ENCODE results near the gene ISLR2. TPM values are rescaled to one million over a fixed set of nuclear protein-coding genes. Genes with fewer than 3 reads are reported as not detected.
"Not testable (repeated sequence)": the region's sequence is repeated elsewhere in the genome, so short reads cannot be mapped to it uniquely, and the experiment has no call there.

The ISLR2 gene
- total RNA-seq, 2 donors from 2014 or later = 1.9 to 4.3 TPM

DNA sequence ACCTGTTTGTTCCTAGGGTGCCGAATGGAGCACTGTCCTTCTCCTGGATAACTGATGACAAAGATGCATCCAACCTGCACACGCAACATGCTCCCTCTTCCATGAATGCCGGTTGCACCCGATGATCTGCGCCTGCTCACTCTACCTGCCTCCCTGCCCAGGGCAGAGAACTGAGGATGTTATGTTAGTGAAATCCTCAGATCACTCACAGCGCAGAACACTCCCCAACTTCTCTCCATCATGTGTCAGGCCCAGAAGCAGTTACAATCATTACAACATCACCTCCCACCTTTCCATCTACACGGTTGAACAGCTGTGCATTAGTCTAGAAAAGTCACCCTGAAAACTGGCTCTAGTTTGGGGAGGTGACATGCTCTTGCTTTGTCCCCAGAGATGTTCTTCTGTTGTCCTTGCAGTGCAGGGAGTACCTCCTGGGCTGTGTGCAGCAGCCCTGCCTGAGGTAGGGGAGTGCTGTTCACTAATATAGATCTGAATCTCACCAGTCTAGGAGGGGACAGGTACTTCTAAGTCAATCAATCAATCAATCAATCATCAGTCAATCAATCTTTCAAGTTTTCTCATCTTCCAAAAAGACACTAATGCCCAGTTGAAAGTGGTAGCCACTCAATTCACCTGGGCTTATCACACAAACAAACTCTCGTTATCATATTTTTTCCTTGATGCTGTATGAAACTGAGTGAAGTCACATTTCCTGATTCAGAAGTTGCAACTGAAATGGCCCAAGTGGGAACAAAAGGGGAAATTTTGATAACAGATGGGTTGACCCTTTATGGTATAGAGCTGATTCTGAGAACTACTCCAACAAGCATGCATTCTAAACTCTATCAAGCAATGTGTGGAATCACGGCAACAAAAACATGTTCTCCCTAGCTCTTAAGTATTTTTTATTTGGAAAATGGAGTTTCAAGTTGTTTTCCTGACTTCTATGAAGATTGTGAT is 27.8 kb downstream of the ISLR2 start:
- no peaks in the 10 kb centered on the region for H3K36me3 ChIP-seq
- DNase-seq (ENCODE audit: low spot score) = no peak
- no peaks in the 10 kb centered on the region for H3K27me3 ChIP-seq (replicated peaks; ENCODE audit: insufficient read depth)
- H3K27ac ChIP-seq = no peak overlapping the region
- intact Hi-C loops (cut with DNase I) = no loop called here
- no peak overlapping the region for H3K4me3 ChIP-seq
- H3K9me3 ChIP-seq = no peaks in the 10 kb centered on the region
- 93% methylated on average over 9 of the region's 9 CpGs for WGBS
- H3K4me1 ChIP-seq (replicated peaks) = no peaks in the 10 kb centered on the region
- TF ChIP-seq CTCF (IDR thresholded peaks at IDR 0.05) (no peak), POLR2AphosphoS5 (IDR thresholded peaks at IDR 0.05) (no peak), POLR2A (IDR thresholded peaks at IDR 0.05) (no peak)

DNA sequence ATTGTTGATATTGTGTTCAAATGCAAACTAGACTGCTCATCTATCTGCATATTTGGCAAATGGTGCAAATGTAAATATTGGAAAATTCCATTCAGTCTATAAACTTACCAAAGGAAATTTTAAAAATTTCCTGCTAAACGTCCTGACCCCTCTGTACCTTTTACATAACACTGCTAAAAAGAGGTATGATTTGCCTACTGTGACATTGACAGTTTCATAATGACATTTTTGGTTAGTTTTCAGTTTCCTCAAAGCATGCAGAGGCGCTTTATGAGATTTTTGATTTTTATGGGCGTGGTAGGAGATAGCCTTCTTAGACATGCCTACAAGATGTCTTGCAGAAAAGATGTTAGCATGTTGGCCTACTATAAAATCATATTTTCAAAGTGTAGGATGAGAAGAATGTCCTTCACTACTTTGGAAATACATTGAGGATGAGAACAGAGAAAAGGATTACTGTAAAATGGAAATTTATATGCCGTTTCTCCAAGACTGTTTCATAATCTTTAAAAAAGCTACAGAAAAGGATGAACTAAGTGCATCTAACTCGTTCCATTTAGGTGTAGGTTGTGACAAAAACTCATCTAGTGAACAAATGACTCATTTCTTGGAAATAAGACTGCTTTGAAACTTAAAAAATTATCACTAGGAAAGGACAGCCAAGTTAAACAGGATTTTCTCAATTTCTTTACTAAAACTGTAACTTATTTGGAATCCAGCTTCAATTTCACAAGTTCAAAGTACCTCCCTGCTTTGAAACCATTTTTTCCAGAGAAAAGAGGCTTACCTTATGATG is 28.7 kb downstream of the ISLR2 start:
- Histone ChIP-seq H3K4me3 (no peak overlapping the region), H3K27ac (no peak overlapping the region), H3K27me3 (replicated peaks; ENCODE audit: insufficient read depth) (no peaks in the 10 kb centered on the region), H3K36me3 (no peaks in the 10 kb centered on the region), H3K9me3 (no peaks in the 10 kb centered on the region), H3K4me1 (replicated peaks) (no peaks in the 10 kb centered on the region)
- intact Hi-C loops (cut with DNase I) = no loop called here
- WGBS = 63% methylated on average over 5 of the region's 5 CpGs
- no peak for TF ChIP-seq POLR2AphosphoS5 (IDR thresholded peaks at IDR 0.05)
- TF ChIP-seq CTCF (IDR thresholded peaks at IDR 0.05) = no peak
- no peak for TF ChIP-seq POLR2A (IDR thresholded peaks at IDR 0.05)
- DNase-seq (ENCODE audit: low spot score) = no peak

GRCh38 chr15:74159773-74160172 is 29.4 kb downstream of the ISLR2 start:
- intact Hi-C loops (cut with DNase I) = no loop called here
- no peak overlapping the region for H3K4me3 ChIP-seq
- no peak for DNase-seq (ENCODE audit: low spot score)
- no peak overlapping the region for H3K27ac ChIP-seq
- TF ChIP-seq POLR2A (IDR thresholded peaks at IDR 0.05) (no peak), CTCF (IDR thresholded peaks at IDR 0.05) (no peak), POLR2AphosphoS5 (IDR thresholded peaks at IDR 0.05) (no peak)
- H3K9me3 ChIP-seq = no peaks in the 10 kb centered on the region
- H3K36me3 ChIP-seq = no peaks in the 10 kb centered on the region
- no peaks in the 10 kb centered on the region for H3K4me1 ChIP-seq (replicated peaks)
- WGBS = 100% methylated on average over 1 of the region's 1 CpG
- H3K27me3 ChIP-seq (replicated peaks; ENCODE audit: insufficient read depth) = no peaks in the 10 kb centered on the region

GRCh38 chr15:74160390-74160789 is 30.0 kb downstream of the ISLR2 start:
- H3K27ac ChIP-seq; H3K4me1 ChIP-seq (replicated peaks); H3K36me3 ChIP-seq; H3K4me3 ChIP-seq; intact Hi-C loops (cut with DNase I); DNase-seq (ENCODE audit: low spot score); H3K9me3 ChIP-seq; H3K27me3 ChIP-seq (replicated peaks; ENCODE audit: insufficient read depth): not testable (repeated sequence)
- WGBS = 97% methylated on average over 3 of the region's 3 CpGs

GRCh38 chr15:74162195-74162536 is 31.8 kb downstream of the ISLR2 start:
- DNase-seq (ENCODE audit: low spot score); H3K4me3 ChIP-seq; H3K4me1 ChIP-seq (replicated peaks); H3K27me3 ChIP-seq (replicated peaks; ENCODE audit: insufficient read depth); H3K9me3 ChIP-seq; H3K36me3 ChIP-seq; H3K27ac ChIP-seq; intact Hi-C loops (cut with DNase I): not testable (repeated sequence)
- WGBS = 91% methylated on average over 3 of the region's 3 CpGs
